ENCODE measurements around the gene EFR3B. TPM values are rescaled to one million over a fixed set of nuclear protein-coding genes. Genes with fewer than 3 reads are reported as not detected.

EFR3B gene
- total and polyA plus RNA-seq, 9 donors: 0.36 to 4.5 (median 1.4) TPM

- Histone ChIP-seq H3K9me3 (no peaks in the 10 kb centered on the region), H3K4me3 (no peak overlapping the region), H3K27ac (no peak overlapping the region), H3K27me3 (no peaks in the 10 kb centered on the region), H3K4me1 (ENCODE audit: insufficient read depth) (no peaks in the 10 kb centered on the region), H3K36me3 (no peaks in the 10 kb centered on the region)
- no peak for TF ChIP-seq POLR2A (IDR thresholded peaks at IDR 0.05)
- TF ChIP-seq CTCF (IDR thresholded peaks at IDR 0.05): no peak
- TF ChIP-seq EP300 (IDR thresholded peaks at IDR 0.05): no peak
- WGBS, 3 donors: 67 to 79% (median 70%) methylated on average over 6 of the region's 6 CpGs
- DNase-seq: no peak
- intact Hi-C loops (cut with DNase I): no loop called here
These were observed 159.4 kb downstream of the EFR3B start for GRCh38 chr2:25201265-25201664.

GRCh38 chr2:25201794-25202193 lies 159.9 kb downstream of the EFR3B start:
- H3K9me3 ChIP-seq: no peaks in the 10 kb centered on the region
- DNase-seq: no peak
- H3K4me1 ChIP-seq (ENCODE audit: insufficient read depth): no peaks in the 10 kb centered on the region
- H3K4me3 ChIP-seq: no peak overlapping the region
- H3K27me3 ChIP-seq: no peaks in the 10 kb centered on the region
- TF ChIP-seq EP300 (IDR thresholded peaks at IDR 0.05) (no peak), POLR2A (IDR thresholded peaks at IDR 0.05) (no peak), CTCF (IDR thresholded peaks at IDR 0.05) (no peak)
- intact Hi-C loops (cut with DNase I): no loop called here
- no peaks in the 10 kb centered on the region for H3K36me3 ChIP-seq
- 89 to 95% (median 91%) methylated on average over 7 of the region's 7 CpGs for WGBS, 3 donors
- H3K27ac ChIP-seq: no peak overlapping the region

- intact Hi-C loops (cut with DNase I): no loop called here
- H3K4me1 ChIP-seq (ENCODE audit: insufficient read depth): no peaks in the 10 kb centered on the region
- H3K27me3 ChIP-seq: no peaks in the 10 kb centered on the region
- no peak for DNase-seq
- no peaks in the 10 kb centered on the region for H3K9me3 ChIP-seq
- no peaks in the 10 kb centered on the region for H3K36me3 ChIP-seq
- TF ChIP-seq EP300 (IDR thresholded peaks at IDR 0.05) (no peak), POLR2A (IDR thresholded peaks at IDR 0.05) (no peak)
- no peak overlapping the region for H3K4me3 ChIP-seq
- H3K27ac ChIP-seq: no peak overlapping the region
- WGBS, 3 donors: 87 to 90% (median 89%) methylated on average over 11 of the region's 11 CpGs
These were observed 160.4 kb downstream of the EFR3B start for GRCh38 chr2:25202275-25202674.

- no peak for TF ChIP-seq CTCF (IDR thresholded peaks at IDR 0.05)
- no peak for TF ChIP-seq POLR2A (IDR thresholded peaks at IDR 0.05)
- no peak for TF ChIP-seq EP300 (IDR thresholded peaks at IDR 0.05)
- no peaks in the 10 kb centered on the region for H3K9me3 ChIP-seq
- peak overlapping the region in 1 of 2 donors; percentile 44 for H3K27ac ChIP-seq
- H3K36me3 ChIP-seq: no peaks in the 10 kb centered on the region
- H3K4me3 ChIP-seq: peak overlapping the region; percentile 5
- intact Hi-C loops (cut with DNase I): no loop called here
- H3K4me1 ChIP-seq (ENCODE audit: insufficient read depth): no peaks in the 10 kb centered on the region
- WGBS, 3 donors: 36 to 49% (median 37%) methylated on average over 48 to 59 of the region's 59 CpGs
- H3K27me3 ChIP-seq: no peaks in the 10 kb centered on the region
- no peak for DNase-seq
These were observed 162.4 kb downstream of the EFR3B start for GRCh38 chr2:25204190-25204838.

GRCh38 chr2:25207078-25207545 lies 165.2 kb downstream of the EFR3B start:
- no peaks in the 10 kb centered on the region for H3K4me1 ChIP-seq (ENCODE audit: insufficient read depth)
- TF ChIP-seq EP300 (IDR thresholded peaks at IDR 0.05): no peak
- TF ChIP-seq CTCF (IDR thresholded peaks at IDR 0.05): no peak
- TF ChIP-seq POLR2A (IDR thresholded peaks at IDR 0.05): no peak
- no peaks in the 10 kb centered on the region for H3K27me3 ChIP-seq
- intact Hi-C loops (cut with DNase I): no loop called here
- H3K27ac ChIP-seq: no peak overlapping the region
- no peaks in the 10 kb centered on the region for H3K9me3 ChIP-seq
- no peaks in the 10 kb centered on the region for H3K36me3 ChIP-seq
- no peak for DNase-seq
- H3K4me3 ChIP-seq: no peak overlapping the region
- 70 to 75% (median 71%) methylated on average over 5 of the region's 5 CpGs for WGBS, 3 donors

Measured in ovary (tissue), 9 donors.